OCI-LY3 (cell line): Measurements from ENCODE around the gene GULP1.
"Not testable (repeated sequence)": the region's sequence is repeated elsewhere in the genome, so short reads cannot be mapped to it uniquely, and the experiment has no call there.

ENCODE experiments used
- H2AFZ ChIP-seq: fragments of 200-600, 300-600 bp; shearing (Covaris generic); 2 replicates; pipeline ENCODE4 v1.6.0; 2014; ENCODE audit warnings: antibody characterized with exemption, low read depth, low read length
- H3K27ac ChIP-seq: fragments of 200-600, 300-600 bp; sonication (generic); 2 replicates; pipeline ENCODE4 v1.5.1; 2014; ENCODE audit warnings: mild to moderate bottlenecking, low read length, moderate library complexity, mixed read lengths
- H3K27me3 ChIP-seq: fragments of 200-600, 300-600 bp; sonication (generic); 2 replicates; pipeline ENCODE4 v1.6.1; 2014; ENCODE audit warnings: low read depth, low read length, mixed read lengths
- H3K36me3 ChIP-seq: fragments of 200-600, 300-600 bp; sonication (generic); replicated peaks from 2 replicates; pipeline ENCODE3; 2014; ENCODE audit warnings: low read depth, low read length, mixed read lengths
- H3K4me1 ChIP-seq: fragments of 300-600, 200-600 bp; sonication (generic); 2 replicates; pipeline ENCODE4 v1.6.1; 2014; ENCODE audit warnings: low read length, mixed read lengths
- H3K4me2 ChIP-seq: fragments of 200-600, 300-600 bp; sonication (generic); 2 replicates; pipeline ENCODE4 v1.6.1; 2014; ENCODE audit warnings: low read length, mixed read lengths
- H3K4me3 ChIP-seq: fragments of 300-600, 200-600 bp; sonication (generic); 2 replicates; pipeline ENCODE4 v1.5.1; 2014; ENCODE audit warnings: antibody characterized with exemption, mild to moderate bottlenecking, low read length, moderate library complexity
- H3K79me2 ChIP-seq: fragments of 300-600, 200-600 bp; shearing (Covaris generic); 2 replicates; pipeline ENCODE4 v1.6.1; 2014; ENCODE audit warnings: mild to moderate bottlenecking, low read length, mixed read lengths
- H3K9ac ChIP-seq: fragments of 300-600, 200-600 bp; shearing (Covaris generic); 2 replicates; pipeline ENCODE4 v1.6.0; 2014; ENCODE audit warnings: mild to moderate bottlenecking, low read length, moderate library complexity
- H3K9me3 ChIP-seq: fragments of 200-600, 300-600 bp; shearing (Covaris generic); 2 replicates; pipeline ENCODE4 v1.6.1; 2014; ENCODE audit warnings: low read length, mixed read lengths; ENCODE audit not compliant: insufficient read depth
- H4K20me1 ChIP-seq: fragments of 200-600, 300-600 bp; sonication (generic); 2 replicates; pipeline ENCODE4 v1.6.1; 2016; ENCODE audit warnings: low read length, mixed read lengths; ENCODE audit not compliant: insufficient read depth
- EZH2phosphoT487 ChIP-seq: fragments of 200-600 bp; shearing (Covaris generic); IDR thresholded peaks from 2 replicates; pipeline ENCODE4 v1.6.1; 2018; ENCODE audit warnings: antibody characterized with exemption, mixed run types, low read depth
- TF ChIP-seq, protein P1 (sequence below): fragments of 200-600, 300-600 bp; sonication (generic); IDR thresholded peaks from 2 replicates; pipeline ENCODE4 v1.5.1; 2014; ENCODE audit warnings: antibody characterized with exemption, low read length, low read depth

Gene GULP1

GRCh38 chr2:188529710-188530109 lies 238.0 kb downstream of the GULP1 start:
- no peaks in the 10 kb centered on the region for H3K9me3 ChIP-seq
- TF ChIP-seq, protein P1, sequence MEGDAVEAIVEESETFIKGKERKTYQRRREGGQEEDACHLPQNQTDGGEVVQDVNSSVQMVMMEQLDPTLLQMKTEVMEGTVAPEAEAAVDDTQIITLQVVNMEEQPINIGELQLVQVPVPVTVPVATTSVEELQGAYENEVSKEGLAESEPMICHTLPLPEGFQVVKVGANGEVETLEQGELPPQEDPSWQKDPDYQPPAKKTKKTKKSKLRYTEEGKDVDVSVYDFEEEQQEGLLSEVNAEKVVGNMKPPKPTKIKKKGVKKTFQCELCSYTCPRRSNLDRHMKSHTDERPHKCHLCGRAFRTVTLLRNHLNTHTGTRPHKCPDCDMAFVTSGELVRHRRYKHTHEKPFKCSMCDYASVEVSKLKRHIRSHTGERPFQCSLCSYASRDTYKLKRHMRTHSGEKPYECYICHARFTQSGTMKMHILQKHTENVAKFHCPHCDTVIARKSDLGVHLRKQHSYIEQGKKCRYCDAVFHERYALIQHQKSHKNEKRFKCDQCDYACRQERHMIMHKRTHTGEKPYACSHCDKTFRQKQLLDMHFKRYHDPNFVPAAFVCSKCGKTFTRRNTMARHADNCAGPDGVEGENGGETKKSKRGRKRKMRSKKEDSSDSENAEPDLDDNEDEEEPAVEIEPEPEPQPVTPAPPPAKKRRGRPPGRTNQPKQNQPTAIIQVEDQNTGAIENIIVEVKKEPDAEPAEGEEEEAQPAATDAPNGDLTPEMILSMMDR, result no peak
- no peak for TF ChIP-seq EZH2phosphoT487
- no peaks in the 10 kb centered on the region for H3K4me1 ChIP-seq
- no peak overlapping the region for H2AFZ ChIP-seq
- no peak overlapping the region for H3K4me3 ChIP-seq
- no peak overlapping the region for H3K27ac ChIP-seq
- H3K79me2 ChIP-seq, result no peaks in the 10 kb centered on the region
- no peaks in the 10 kb centered on the region for H4K20me1 ChIP-seq
- H3K36me3 ChIP-seq, result no peaks in the 10 kb centered on the region
- H3K4me2 ChIP-seq, result no peak overlapping the region
- no peak overlapping the region for H3K9ac ChIP-seq
- H3K27me3 ChIP-seq, result no peaks in the 10 kb centered on the region

GRCh38 chr2:188534875-188535274 lies 243.2 kb downstream of the GULP1 start:
- Histone ChIP-seq H3K27ac (no peak overlapping the region), H3K9me3 (no peaks in the 10 kb centered on the region), H3K79me2 (no peaks in the 10 kb centered on the region), H3K4me3 (no peak overlapping the region), H3K27me3 (no peaks in the 10 kb centered on the region), H3K36me3 (no peaks in the 10 kb centered on the region), H2AFZ (no peak overlapping the region), H3K9ac (no peak overlapping the region), H4K20me1 (no peaks in the 10 kb centered on the region), H3K4me2 (no peak overlapping the region), H3K4me1 (no peaks in the 10 kb centered on the region)
- TF ChIP-seq, protein P1, result no peak

- H3K9ac ChIP-seq, result no peak overlapping the region
- H3K4me3 ChIP-seq, result no peak overlapping the region
- H3K4me1 ChIP-seq, result no peaks in the 10 kb centered on the region
- H3K36me3 ChIP-seq, result no peaks in the 10 kb centered on the region
- no peaks in the 10 kb centered on the region for H3K9me3 ChIP-seq
- H4K20me1 ChIP-seq, result no peaks in the 10 kb centered on the region
- no peaks in the 10 kb centered on the region for H3K79me2 ChIP-seq
- no peak overlapping the region for H3K27ac ChIP-seq
- H3K4me2 ChIP-seq, result no peak overlapping the region
- no peaks in the 10 kb centered on the region for H3K27me3 ChIP-seq
- no peak for TF ChIP-seq EZH2phosphoT487
- TF ChIP-seq, protein P1, result no peak
- no peak overlapping the region for H2AFZ ChIP-seq
Measured at GRCh38 chr2:188551671-188552070, 260.0 kb downstream of the GULP1 start.

DNA sequence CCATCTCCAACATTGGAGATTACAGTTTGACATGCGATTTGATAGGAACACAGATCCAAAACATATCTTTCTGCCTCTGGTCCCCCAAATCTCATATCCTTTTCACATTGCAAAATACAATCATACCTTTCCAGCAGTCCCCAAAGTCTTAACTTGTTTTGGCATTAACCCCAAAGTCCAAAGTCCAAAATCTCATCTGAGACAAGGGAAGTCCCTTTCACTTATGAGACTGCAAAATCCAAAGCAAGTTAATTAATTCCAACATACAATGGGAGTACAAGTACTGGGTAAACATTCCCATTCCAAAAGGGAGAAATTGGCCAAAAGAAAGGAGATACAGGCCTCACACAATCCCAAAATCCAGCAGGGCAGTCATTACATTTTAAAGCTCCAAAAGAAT lies 265.4 kb downstream of the GULP1 start:
- Histone ChIP-seq H4K20me1 (no peaks in the 10 kb centered on the region), H3K9me3 (no peaks in the 10 kb centered on the region), H3K4me3 (no peak overlapping the region)

DNA sequence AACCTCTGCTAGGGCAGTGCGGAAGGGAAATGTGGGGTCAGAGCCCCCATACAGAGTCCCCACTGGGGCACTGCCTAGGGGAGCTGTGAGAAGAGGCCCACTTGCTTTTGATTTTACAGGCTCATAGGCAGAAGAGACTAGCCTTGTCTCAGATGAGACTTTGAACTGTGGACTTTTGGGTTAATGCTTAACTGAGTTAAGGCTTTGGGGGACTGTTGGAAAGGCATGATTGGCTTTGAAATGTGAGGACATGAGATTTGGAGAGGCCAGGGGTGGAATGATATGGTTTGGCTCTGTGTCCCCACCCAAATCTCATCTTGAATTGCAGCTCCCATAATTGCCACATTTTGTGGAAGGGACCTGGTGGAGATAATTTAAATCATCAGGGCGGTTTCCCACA lies 267.8 kb downstream of the GULP1 start:
- not testable (repeated sequence) for H3K9me3 ChIP-seq, H3K9ac ChIP-seq, H3K27ac ChIP-seq, H3K27me3 ChIP-seq, H3K4me1 ChIP-seq, H3K36me3 ChIP-seq, H3K79me2 ChIP-seq, H4K20me1 ChIP-seq, H3K4me3 ChIP-seq, H2AFZ ChIP-seq, H3K4me2 ChIP-seq

More for the DNA sequence above, 265.4 kb downstream of the GULP1 start:
- H3K4me2 ChIP-seq, result no peak overlapping the region
- no peaks in the 10 kb centered on the region for H3K79me2 ChIP-seq
- H2AFZ ChIP-seq, result no peak overlapping the region
- TF ChIP-seq, protein P1, result no peak
- TF ChIP-seq EZH2phosphoT487, result no peak
- no peaks in the 10 kb centered on the region for H3K27me3 ChIP-seq
- H3K36me3 ChIP-seq, result no peaks in the 10 kb centered on the region
- no peaks in the 10 kb centered on the region for H3K4me1 ChIP-seq
- no peak overlapping the region for H3K27ac ChIP-seq
- H3K9ac ChIP-seq, result no peak overlapping the region
